GM18511 (cell line): ENCODE results near the gene PGAP2.
A peak's percentile ranks its signal among the peaks of the same experiment; 100 is the strongest.

ENCODE experiments used
- ATAC-seq: cut with Tn5 transposase; IDR thresholded peaks from one replicate; pipeline ENCODE4 v1.9.1; 2021; ENCODE audit warnings: mild to moderate bottlenecking, moderate library complexity; ENCODE audit not compliant: unreplicated experiment

PGAP2 gene

GRCh38 chr11:3831378-3832239 is 23.2 kb downstream of the PGAP2 start:
- ATAC-seq, result no peak

GRCh38 chr11:3832816-3833215 is 24.5 kb downstream of the PGAP2 start:
- no peak for ATAC-seq

GRCh38 chr11:3833449-3833848 is 25.1 kb downstream of the PGAP2 start:
- no peak for ATAC-seq

GRCh38 chr11:3834349-3834663 is 25.9 kb downstream of the PGAP2 start:
- no peak for ATAC-seq

GRCh38 chr11:3834664-3835461 is 26.5 kb downstream of the PGAP2 start:
- no peak for ATAC-seq

- ATAC-seq, result no peak
Observed at GRCh38 chr11:3835751-3836150, 27.4 kb downstream of the PGAP2 start.

GRCh38 chr11:3836903-3837302 is 28.5 kb downstream of the PGAP2 start:
- no peak for ATAC-seq

- no peak for ATAC-seq
Observed at GRCh38 chr11:3837793-3838192, 29.4 kb downstream of the PGAP2 start.

- no peak for ATAC-seq
Observed at GRCh38 chr11:3838504-3838903, 30.1 kb downstream of the PGAP2 start.

- ATAC-seq, result no peak
Observed at GRCh38 chr11:3840004-3840869, 31.9 kb downstream of the PGAP2 start.

- ATAC-seq, result peak; percentile 52
Observed at GRCh38 chr11:3840870-3841425, 32.6 kb downstream of the PGAP2 start, which contains the start of gene RHOG. RHOG (minus strand) TSS chr11:3840959; CDS start chr11:3828138, 12,821 bp downstream.

- ATAC-seq, result peak; percentile 57
Observed at GRCh38 chr11:3841426-3842350, 33.3 kb downstream of the PGAP2 start.

- ATAC-seq, result no peak
Observed at GRCh38 chr11:3843326-3843725, 35.0 kb downstream of the PGAP2 start.

GRCh38 chr11:3845246-3845645 is 36.9 kb downstream of the PGAP2 start:
- no peak for ATAC-seq

- no peak for ATAC-seq
Observed at GRCh38 chr11:3845670-3846069, 37.3 kb downstream of the PGAP2 start.

- no peak for ATAC-seq
Observed at GRCh38 chr11:3849297-3849874, 41.0 kb downstream of the PGAP2 start.

- ATAC-seq, result no peak
Observed at GRCh38 chr11:3853545-3853842, 45.1 kb downstream of the PGAP2 start.

- peak; percentile 59 for ATAC-seq
Observed at GRCh38 chr11:3853899-3854659, 45.7 kb downstream of the PGAP2 start.

- no peak for ATAC-seq
Observed at GRCh38 chr11:3854660-3854976, 46.3 kb downstream of the PGAP2 start.
